Middle frontal gyrus (tissue), 1 donor: ENCODE data around the gene KIR2DL1.
"Not testable (repeated sequence)": the region's sequence is repeated elsewhere in the genome, so short reads cannot be mapped to it uniquely, and the experiment has no call there.

Experiments
- DNase-seq: peaks from one replicate; pipeline ENCODE4 v3.0.0-alpha.2; 2015; ENCODE audit warnings: low spot score; ENCODE audit errors: extremely low spot score

KIR2DL1 gene

GRCh38 chr19:54771018-54771960 is 1.7 kb downstream of the KIR2DL1 start:
- not testable (repeated sequence) for DNase-seq

GRCh38 chr19:54772666-54773065 is 3.1 kb downstream of the KIR2DL1 start:
- not testable (repeated sequence) for DNase-seq

- DNase-seq, result not testable (repeated sequence)
Measured at GRCh38 chr19:54775095-54775815, 5.7 kb downstream of the KIR2DL1 start.

- not testable (repeated sequence) for DNase-seq
Measured at GRCh38 chr19:54775830-54776229, 6.2 kb downstream of the KIR2DL1 start.

- DNase-seq, result not testable (repeated sequence)
Measured at GRCh38 chr19:54777851-54778250, 8.3 kb downstream of the KIR2DL1 start.

GRCh38 chr19:54778896-54779295 is 9.3 kb downstream of the KIR2DL1 start:
- DNase-seq, result not testable (repeated sequence)

GRCh38 chr19:54782916-54783315 is 13.3 kb downstream of the KIR2DL1 start:
- DNase-seq, result not testable (repeated sequence)

- DNase-seq, result not testable (repeated sequence)
Measured at GRCh38 chr19:54786091-54786723, 16.6 kb downstream of the KIR2DL1 start.

- DNase-seq, result not testable (repeated sequence)
Measured at GRCh38 chr19:54788154-54788553, 18.6 kb downstream of the KIR2DL1 start.

GRCh38 chr19:54790711-54791110 is 21.1 kb downstream of the KIR2DL1 start:
- DNase-seq, result no peak

- DNase-seq, result no peak
Measured at GRCh38 chr19:54791476-54791875, 21.9 kb downstream of the KIR2DL1 start.

GRCh38 chr19:54792814-54793213 is 23.2 kb downstream of the KIR2DL1 start:
- DNase-seq, result no peak

GRCh38 chr19:54795758-54796157 is 26.2 kb downstream of the KIR2DL1 start:
- DNase-seq, result no peak

GRCh38 chr19:54803410-54803809 is 33.8 kb downstream of the KIR2DL1 start, which contains the start of gene KIR2DL4:
KIR2DL4 (plus strand) TSS chr19:54803610; CDS start chr19:54803652, 42 bp downstream.
- no peak for DNase-seq

- DNase-seq, result no peak
Measured at GRCh38 chr19:54804101-54804500, 34.5 kb downstream of the KIR2DL1 start.

- DNase-seq, result no peak
Measured at GRCh38 chr19:54804571-54804970, 35.0 kb downstream of the KIR2DL1 start.

GRCh38 chr19:54805665-54806515 is 36.3 kb downstream of the KIR2DL1 start:
- no peak for DNase-seq

- no peak for DNase-seq
Measured at GRCh38 chr19:54806516-54806838, 36.9 kb downstream of the KIR2DL1 start.

GRCh38 chr19:54814571-54814970 is 45.0 kb downstream of the KIR2DL1 start:
- DNase-seq, result not testable (repeated sequence)

GRCh38 chr19:54816251-54816650 is 46.7 kb downstream of the KIR2DL1 start, which contains the start of gene KIR3DL1:
KIR3DL1 (plus strand) TSS chr19:54816468.
- not testable (repeated sequence) for DNase-seq
